Tibial nerve (tissue), 4 donors: Measurements from ENCODE around the gene TOX2.

Source experiments
- EP300 ChIP-seq, 2 donors: sonication (generic); formaldehyde crosslinking; IDR thresholded peaks; one replicate each; pipeline ENCODE4 v1.6.1; 2017; ENCODE audit warnings: antibody characterized with exemption in 2 of 2, mild to moderate bottlenecking in 1 of 2
- POLR2A ChIP-seq, 2 donors: fragments of 450-650 bp; IDR thresholded peaks; one replicate each; pipeline ENCODE4 v1.6.1; 2017; ENCODE audit warnings: antibody characterized with exemption in 2 of 2, mild to moderate bottlenecking in 2 of 2, moderate library complexity in 2 of 2
- TF ChIP-seq, protein P1 (sequence below), 5 experiments: fragments of 200-600 bp in 3 of 5; fragments of 450-650 bp in 2 of 5; sonication (generic) in 3 of 5; IDR thresholded peaks; one replicate each; pipeline ENCODE4 v1.5.1; 2016 to 2019; ENCODE audit warnings: antibody characterized with exemption in 5 of 5, mild to moderate bottlenecking in 3 of 5, moderate library complexity in 2 of 5

DNA sequence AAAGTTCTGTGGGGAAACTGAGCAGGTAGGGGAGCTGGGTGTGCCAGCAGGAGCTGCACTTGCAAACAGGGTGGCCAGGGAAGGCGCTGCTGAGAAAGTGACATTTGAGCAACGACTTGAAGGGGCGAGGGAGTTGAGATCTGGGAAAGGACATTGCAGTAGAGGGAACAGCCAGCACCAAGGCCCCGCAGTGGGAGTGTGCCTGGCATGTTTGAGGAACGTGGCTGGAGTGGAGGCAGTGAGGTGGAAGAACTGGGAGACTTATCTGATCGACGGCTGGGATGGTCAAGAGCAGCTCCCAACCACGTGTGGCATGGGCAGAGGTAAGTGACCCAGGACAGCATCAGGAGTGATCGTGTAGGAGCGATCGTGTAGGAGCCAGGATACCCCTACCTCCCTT is 77.3 kb downstream of the TOX2 start:
- TF ChIP-seq, protein P1, sequence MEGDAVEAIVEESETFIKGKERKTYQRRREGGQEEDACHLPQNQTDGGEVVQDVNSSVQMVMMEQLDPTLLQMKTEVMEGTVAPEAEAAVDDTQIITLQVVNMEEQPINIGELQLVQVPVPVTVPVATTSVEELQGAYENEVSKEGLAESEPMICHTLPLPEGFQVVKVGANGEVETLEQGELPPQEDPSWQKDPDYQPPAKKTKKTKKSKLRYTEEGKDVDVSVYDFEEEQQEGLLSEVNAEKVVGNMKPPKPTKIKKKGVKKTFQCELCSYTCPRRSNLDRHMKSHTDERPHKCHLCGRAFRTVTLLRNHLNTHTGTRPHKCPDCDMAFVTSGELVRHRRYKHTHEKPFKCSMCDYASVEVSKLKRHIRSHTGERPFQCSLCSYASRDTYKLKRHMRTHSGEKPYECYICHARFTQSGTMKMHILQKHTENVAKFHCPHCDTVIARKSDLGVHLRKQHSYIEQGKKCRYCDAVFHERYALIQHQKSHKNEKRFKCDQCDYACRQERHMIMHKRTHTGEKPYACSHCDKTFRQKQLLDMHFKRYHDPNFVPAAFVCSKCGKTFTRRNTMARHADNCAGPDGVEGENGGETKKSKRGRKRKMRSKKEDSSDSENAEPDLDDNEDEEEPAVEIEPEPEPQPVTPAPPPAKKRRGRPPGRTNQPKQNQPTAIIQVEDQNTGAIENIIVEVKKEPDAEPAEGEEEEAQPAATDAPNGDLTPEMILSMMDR (IDR thresholded peaks at IDR 0.05), result no peak
- TF ChIP-seq POLR2A (IDR thresholded peaks at IDR 0.05), result no peak
- TF ChIP-seq EP300 (IDR thresholded peaks at IDR 0.05), result no peak
